ENCODE results near the gene GK.

GRCh38 chrX:30741545-30741944, 88.3 kb downstream of the GK start:
- TF ChIP-seq EZH2 (IDR thresholded peaks at IDR 0.05; ENCODE audit: low read length) (no peak), CTCF (optimal IDR thresholded peaks at IDR 0.05 in 1 of 3, IDR thresholded peaks at IDR 0.05 in 1 of 3, conservative IDR thresholded peaks at IDR 0.05 in 1 of 3; ENCODE audit: extremely low read depth in 1 of 3, insufficient read depth in 2 of 3, low read length in 3 of 3) (no peak)

Data from keratinocyte (primary cell).